GM19238 (cell line): ENCODE measurements around the gene SETD2.

ENCODE experiments used
- DNase-seq: peaks from one replicate; pipeline ENCODE4 v3.0.0; 2011; ENCODE audit warnings: low spot score; ENCODE audit not compliant: insufficient read length

SETD2 gene

GRCh38 chr3:46986055-46986730 is 177.7 kb downstream of the SETD2 start:
- DNase-seq = no peak

- DNase-seq = no peak
Observed at GRCh38 chr3:46985588-46985987, 178.3 kb downstream of the SETD2 start.

- DNase-seq = no peak
Observed at GRCh38 chr3:46984591-46985459, 179.1 kb downstream of the SETD2 start.

DNA sequence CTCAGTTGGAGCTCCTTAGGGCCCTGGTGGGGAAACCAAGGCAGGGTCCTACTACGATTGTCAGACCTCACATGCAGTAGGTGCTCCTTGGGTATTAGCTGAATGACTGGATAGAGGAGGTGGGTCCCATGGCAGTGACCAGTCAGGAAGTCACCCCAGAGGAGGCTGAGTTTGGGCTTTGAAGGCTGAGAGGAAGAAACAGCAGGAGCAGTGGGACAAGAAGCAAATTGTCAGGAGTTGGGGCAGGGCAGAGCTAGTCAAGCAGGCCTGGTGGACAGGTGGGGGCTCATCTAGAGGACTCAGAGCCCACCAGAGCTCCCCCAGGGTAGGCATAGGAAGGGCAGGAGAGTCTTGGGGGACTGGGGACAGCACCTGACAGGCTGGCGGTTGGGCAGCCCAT is 181.4 kb downstream of the SETD2 start:
- DNase-seq = no peak

- DNase-seq = no peak
Observed at GRCh38 chr3:46981932-46982471, 181.9 kb downstream of the SETD2 start.

- DNase-seq = no peak
Observed at GRCh38 chr3:46979958-46980497, 183.9 kb downstream of the SETD2 start.

DNA sequence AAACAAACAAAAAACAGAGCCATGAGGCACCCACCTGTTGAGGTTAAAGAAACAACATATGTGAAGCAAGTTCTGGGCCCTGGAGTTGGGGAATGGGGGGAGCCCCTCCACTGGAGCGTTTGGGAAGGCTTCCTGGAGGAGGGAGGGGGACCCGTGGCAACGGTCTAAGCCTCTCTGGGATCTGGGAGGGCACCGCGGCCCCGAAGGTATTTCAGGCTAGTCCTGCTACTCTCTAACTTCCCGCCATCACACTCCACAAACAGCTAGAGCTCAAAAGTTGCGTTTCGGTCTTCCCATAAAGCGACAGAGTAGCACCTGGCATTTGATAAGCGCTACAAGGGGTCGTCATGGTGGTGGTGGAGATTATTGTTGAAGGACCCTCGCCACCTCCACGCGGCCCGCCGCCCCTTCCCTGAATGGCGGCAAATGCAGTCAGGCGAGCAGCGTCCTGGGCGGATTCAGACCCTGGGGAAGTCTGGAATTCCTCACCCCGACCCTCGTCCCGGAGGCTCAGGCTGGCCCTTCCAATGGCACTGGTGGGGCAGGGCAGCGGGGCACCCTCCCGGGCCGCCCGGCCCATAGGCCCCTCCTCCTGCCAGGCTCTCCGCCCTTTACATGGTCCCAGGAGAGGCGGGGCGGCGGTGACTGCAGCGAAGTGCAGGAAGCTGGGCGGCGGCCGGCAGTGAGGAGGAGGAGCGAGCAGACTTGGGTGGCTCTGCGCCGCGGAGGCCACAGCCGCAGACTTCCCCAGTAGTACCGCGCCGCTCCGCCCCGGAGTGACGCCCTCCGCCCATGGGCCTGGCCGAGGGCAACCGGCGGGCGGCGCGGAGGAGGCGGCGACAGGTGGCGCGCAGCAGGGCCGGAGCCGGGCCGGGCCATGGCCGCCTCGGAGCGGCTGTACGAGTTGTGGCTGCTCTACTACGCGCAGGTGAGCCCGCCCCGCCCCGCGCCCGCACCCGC is 184.6 kb downstream of the SETD2 start, which contains the start of gene NBEAL2:
TSS of gene NBEAL2 (plus strand) at position 682 of the 960 bp plus-strand sequence. CDS start at position 878, 196 bp downstream.
- peak; percentile 95 for DNase-seq

GRCh38 chr3:46978381-46978780 is 185.5 kb downstream of the SETD2 start:
- DNase-seq = no peak

- DNase-seq = no peak
Observed at GRCh38 chr3:46977811-46978195, 186.1 kb downstream of the SETD2 start.

- DNase-seq = peak; percentile 96
Observed at GRCh38 chr3:46976326-46977190, 187.4 kb downstream of the SETD2 start, which contains the start of gene CCDC12. TSS of gene CCDC12 (minus strand) at chr3:46976745. CDS start at chr3:46976732, 13 bp downstream.

DNA sequence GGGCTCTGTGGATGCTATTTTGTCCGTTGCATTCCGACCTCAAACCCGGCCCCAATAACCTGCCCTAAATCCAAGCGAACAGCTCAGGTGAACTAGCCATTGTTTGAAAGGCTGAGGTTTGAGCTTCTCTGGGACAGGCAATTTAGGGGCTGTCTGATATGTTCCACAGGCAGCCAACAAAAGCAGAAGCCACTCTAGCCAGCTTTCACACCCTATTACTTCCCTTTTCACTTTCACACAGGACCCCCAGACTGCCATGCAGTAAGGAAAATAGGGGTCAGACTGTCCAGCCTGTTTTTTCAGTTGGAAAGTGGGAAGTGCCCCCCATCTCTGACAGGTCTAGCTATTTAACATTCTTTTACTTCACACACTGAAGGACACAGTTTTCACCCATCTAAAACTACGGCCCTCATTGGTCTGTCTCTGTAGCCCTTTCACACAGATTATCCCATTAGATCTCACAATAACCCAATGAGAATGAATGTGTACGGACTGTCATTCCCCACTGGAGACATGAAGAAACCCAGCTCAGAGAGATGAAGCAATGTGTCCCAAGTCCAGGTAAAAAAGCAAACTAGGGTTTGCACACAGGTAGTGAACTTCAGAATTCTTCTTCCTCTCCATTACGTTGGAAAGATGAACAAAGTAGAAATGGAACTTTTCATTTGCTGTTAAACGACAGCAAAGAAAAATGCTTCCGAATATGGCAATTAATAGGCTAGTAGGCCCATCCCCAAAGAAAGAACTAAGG is 189.3 kb downstream of the SETD2 start:
- DNase-seq = no peak

- DNase-seq = no peak
Observed at GRCh38 chr3:46972396-46972795, 191.5 kb downstream of the SETD2 start.

- DNase-seq = no peak
Observed at GRCh38 chr3:46971742-46972141, 192.2 kb downstream of the SETD2 start.

DNA sequence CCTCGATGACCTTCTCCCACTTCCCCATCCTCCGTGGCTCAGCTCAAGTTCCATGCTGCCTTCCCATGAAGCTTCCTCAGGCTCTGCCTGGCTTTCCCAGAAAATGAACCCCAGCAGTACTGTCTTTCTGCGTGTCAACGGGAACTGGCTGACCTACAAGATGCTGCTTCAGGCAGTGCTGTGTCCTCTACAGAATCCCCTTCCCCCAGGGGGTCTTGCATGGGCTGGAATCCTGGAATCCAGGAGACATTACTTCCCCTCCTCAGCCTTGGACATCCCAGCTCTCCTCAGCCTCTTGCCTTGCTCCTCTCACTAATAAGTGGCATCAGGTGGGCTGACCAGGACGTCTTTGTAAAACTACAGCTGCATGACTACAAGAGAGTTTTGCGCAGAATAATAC is 192.8 kb downstream of the SETD2 start:
- DNase-seq = no peak

DNA sequence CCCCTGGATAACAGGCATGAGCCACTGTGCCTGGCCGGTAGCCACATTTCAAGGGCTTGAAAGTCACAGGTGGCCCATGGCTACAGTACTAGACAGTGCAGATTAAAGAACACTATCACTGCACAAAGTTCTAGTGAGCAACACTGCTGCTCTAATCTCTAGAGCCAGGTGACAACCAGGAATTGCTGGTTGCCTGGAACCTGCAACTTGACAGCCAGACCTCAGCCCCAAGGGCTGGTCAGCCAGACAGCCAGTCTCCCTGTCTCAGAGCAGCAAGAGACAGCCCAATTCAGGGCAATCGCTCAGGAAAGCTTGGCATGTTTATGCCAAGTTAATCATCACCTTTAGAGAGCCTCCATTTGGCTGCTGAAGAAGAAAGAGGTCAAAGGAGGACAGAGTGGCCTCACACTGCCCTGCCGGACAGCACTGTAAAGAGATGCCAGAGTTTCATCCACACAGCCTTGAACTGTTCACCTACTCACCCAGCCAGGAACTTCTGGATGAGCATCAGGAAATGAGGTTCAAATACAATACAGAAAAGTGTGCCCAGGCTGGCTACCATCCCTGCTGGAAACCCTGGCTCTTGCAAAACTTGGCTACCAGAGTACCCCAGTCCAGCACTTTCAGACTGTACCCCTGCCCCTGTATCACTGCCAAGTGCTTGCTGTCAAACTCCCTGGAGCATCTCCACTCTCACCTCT is 193.4 kb downstream of the SETD2 start:
- DNase-seq = no peak

DNA sequence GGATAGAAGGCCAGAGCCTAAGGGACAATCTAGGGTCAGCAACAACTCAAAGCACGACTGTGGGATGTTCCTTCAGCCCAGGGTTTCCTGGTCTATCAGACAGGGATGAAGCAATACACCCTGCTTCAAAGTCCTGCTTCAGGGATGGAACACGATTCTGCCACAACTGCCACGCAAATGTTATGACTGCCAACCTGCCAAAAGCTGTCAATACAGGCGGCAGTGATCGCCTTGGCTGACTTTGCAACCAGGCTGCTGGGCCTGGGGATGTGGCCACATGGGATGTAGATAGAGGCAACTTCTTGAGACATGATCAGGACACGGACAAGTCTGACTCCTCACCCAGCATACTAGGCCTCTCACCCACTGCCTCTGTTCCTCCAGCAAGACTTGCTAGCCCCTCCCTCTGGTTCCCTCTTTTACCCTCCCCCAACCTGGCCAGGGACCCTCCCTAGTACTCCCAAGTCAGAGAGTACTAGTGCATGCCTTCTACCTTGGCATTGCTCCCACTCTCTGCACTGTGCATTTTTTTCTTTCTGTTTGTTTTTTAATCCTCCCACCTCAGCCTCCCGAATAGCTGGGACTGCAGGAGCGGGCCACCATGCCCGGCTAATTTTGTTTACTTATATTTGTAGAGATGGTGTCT is 195.0 kb downstream of the SETD2 start:
- DNase-seq = no peak

DNA sequence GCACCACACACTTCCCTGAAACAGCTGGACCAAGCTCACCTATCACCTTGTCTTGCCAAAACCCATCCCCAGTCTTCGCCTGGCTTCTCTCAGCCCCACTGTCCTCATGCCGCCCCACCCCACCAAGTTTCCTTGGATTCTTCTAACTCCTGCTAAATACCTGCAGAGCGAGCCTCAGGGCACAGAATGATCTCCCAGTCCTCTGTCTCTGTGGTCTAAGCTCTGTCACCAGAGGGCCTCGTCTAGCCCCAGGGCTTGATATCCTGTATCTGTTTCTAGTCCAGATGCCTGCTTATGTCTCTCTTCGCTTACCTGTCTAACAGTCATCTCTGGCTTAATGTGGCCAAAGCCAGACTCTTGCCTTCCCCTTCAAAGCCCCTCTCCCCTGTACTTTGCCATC is 197.1 kb downstream of the SETD2 start:
- no peak for DNase-seq
